Activated naive CD4-positive, alpha-beta T cell (primary cell): ENCODE measurements around the gene RPS19BP1.

Experiments
- DNase-seq, 4 experiments: peaks; one replicate each; lab custom pipeline; 2025; lab: John Stamatoyannopoulos, UW

The RPS19BP1 gene

DNA sequence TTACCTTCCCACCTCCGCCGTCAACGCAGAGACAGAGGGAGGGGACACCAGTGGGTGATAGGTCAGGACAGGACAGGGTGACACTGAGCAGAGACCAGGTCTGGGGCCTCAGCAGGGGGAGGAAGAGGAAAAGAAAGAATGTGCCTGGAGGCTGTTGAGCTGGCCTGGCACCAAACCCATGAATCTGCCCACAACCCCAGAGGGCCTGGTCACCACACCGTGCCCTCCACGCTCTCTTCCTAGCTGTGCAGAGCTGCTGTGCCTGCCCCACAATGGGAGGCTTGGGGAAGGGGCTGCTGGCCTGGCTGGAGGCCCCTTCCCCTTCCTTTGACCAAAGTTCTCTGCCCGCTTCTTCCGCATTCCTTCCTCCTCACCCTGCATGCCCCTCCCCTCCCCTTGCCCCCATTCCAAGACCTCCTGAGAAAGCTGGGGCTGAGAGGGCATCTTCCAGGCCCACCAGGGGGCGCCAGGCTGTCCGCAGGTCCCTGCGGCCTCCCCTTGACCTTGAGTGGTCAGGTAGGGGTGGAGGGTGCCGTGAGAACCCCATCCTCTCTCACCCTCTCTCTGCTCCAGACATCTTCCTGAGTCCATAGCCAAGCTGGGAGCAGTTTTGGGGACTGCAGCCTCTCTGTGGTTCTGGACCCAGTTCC is 27.0 kb upstream of the RPS19BP1 start:
- DNase-seq, result no peak

DNA sequence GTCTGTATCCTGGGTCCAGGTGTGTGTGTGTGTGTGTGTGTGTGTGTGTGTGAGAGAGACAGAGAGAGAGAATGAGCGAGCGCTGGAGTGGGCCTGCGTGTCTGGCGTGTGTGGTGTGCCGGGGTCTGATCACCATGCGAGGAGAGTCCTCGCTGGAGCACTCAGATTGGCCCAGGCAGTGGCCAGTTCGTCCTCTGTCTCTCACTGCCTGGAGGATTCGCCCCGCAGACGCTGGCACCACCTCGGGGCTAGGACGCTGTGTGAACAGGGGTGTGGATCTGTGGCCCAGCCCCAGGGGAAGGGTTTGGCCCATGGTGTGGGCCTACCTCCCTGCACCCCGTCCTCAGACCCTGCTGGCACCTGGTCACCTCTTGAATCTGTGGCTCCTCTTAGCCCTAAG is 26.4 kb upstream of the RPS19BP1 start:
- no peak for DNase-seq

DNA sequence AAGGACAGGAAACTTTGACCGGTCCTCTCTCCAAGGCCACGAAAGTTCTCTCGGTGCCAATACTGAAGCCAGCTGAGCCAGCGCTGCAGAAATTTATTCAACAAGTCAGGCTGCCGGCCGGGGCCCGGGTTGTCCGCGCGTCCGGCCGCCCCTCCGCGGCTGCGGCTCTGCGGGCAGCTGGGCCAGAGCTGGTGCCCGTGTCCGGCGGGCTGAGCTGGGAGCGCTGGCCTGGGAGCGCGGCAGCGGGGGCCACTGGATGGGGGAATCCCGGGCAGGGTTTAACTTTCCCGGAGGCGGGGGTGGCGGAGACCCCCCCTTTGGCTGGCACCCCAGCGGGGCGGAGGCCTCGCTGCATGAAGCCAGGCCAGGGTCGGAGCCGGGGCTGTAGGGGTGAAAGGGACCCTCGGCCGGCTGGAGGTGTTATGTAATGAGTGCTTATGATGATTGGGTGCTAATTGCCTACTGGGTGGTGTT is 25.7 kb upstream of the RPS19BP1 start:
- DNase-seq, result no peak

DNA sequence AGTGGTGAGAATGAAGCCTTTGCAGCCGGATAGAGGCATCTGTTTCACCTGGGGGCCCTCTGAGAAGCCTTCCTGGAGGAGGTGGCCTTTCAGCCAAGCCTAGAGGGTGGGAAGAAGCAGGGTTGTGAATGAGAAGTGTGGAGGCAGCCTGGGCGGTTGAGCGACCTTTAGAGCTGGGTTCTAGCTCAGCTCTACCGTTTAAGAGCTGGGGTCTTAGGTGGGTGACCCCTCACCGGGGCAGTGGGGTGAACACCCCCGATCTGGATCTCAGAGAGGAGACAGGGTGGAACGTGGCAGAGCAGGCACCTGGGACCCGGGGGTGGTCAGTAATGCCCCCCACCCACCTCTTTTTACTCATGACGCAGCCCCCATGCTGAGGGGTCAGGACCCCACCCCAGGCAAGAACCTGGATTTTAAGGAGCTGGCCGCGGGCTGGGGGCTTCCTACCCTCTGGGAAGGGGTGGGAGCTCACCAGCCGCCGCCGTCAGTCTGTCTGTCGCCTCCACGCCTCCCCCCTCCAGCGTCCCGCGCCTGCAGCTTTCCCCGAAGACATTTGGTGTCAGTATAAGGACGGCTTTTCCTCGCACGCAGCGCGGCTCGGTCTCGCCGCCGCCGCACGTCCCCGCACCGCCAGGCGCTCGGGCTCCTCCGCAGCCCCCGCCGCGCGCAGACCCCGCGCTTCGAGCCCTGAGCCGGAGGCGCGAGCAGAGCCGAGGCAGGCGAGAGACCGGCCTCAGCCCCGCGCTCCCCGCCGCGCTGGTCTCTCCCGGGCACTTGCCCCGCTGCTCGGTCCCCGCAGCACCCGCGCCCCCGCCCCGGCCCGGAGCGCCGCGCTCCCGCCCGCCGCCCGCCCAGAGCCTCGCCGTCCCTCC is 24.7 kb upstream of the RPS19BP1 start:
- peak in 3 of 4 experiments; percentile 10 to 54 (median 34) for DNase-seq

DNA sequence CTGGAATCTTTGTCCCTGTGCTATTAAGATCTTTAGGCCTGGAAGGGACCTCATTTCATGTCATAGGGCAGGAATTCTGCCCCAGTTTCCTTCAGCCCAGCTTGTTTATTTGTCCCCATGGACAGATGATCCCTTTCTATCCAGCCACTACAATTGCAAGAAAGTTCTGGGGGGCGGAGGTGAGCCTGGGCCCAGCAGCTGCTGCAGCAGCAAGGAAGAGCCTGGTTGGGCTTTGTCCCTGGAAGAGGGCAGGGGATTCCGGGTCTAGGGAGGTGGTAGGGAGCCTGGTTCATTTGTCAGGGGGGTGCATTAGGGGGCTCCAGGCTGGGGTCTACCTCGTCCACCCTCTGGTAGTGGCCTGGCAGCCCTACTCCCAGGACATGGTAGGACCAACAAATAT is 21.6 kb upstream of the RPS19BP1 start:
- DNase-seq, result no peak

DNA sequence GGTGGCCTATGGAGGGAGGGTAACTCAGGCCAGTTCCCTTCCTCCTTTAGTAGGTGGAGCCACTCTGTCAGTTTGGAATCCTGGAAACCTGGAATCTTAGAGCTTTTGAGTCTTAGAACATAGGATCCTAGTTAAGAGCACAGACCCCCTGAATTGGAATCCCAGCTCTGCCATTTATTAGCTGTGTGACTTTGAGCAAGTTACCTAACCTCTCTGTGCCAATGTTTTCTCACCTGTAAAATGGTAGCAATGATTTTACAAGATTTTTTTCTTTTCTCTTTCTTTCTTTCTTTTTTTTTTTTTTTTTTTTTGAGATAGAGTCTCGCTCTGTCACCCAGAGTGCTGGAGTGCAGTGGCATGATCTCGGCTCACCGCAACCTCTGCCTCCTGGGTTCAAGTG is 20.9 kb upstream of the RPS19BP1 start:
- DNase-seq, result no peak

DNA sequence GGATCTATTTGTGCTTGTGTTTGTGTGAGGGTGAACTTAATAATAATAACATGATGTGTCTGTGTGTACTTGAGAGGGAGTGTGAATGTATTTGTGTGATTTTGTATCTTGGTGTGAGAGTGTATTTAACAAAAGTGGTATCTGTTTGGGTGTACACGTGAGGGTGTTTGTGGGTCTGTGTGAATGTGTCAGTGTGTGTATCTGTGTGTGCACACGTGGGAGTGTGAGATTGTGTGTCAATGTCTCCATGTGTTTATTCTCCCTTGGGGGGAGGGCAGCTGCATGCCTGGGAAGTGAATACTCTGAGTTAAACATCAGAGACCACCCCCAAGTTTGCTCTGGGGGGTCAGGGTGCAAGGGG is 15.0 kb upstream of the RPS19BP1 start:
- DNase-seq, result no peak

DNA sequence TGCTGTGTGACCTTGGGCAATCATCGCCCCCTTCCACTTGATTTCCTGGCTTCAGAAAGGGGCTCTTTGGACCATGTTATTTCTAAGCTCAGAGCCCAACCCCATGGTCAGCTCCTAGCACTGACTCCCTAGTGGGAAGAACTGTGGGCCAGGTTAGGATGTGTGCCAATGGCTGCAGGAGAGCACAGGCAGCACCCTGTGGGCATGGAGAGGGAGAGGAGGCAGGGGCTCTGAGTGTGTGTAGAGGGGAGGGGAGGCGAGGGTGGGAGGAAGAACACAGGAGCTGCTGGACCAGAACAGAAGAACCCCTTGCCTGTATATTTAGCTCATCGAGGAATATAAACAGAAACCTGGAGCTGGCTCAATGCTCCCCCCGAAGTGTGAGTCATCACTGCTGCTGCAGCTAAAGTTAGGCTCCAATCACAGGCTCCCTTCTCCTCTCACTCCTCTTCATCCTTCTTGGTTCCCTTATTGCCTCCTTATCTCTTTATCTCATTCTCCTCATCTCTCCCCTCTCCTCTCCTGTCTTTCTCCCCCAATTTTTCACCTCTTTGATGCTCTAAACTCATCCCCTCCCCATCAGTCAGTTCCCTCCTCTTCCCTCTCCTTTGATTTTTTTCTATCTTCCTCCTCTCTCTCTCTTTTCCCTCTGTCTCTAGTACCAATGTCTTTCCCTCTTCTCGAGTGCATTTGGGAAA is 14.5 kb upstream of the RPS19BP1 start:
- DNase-seq, result no peak

DNA sequence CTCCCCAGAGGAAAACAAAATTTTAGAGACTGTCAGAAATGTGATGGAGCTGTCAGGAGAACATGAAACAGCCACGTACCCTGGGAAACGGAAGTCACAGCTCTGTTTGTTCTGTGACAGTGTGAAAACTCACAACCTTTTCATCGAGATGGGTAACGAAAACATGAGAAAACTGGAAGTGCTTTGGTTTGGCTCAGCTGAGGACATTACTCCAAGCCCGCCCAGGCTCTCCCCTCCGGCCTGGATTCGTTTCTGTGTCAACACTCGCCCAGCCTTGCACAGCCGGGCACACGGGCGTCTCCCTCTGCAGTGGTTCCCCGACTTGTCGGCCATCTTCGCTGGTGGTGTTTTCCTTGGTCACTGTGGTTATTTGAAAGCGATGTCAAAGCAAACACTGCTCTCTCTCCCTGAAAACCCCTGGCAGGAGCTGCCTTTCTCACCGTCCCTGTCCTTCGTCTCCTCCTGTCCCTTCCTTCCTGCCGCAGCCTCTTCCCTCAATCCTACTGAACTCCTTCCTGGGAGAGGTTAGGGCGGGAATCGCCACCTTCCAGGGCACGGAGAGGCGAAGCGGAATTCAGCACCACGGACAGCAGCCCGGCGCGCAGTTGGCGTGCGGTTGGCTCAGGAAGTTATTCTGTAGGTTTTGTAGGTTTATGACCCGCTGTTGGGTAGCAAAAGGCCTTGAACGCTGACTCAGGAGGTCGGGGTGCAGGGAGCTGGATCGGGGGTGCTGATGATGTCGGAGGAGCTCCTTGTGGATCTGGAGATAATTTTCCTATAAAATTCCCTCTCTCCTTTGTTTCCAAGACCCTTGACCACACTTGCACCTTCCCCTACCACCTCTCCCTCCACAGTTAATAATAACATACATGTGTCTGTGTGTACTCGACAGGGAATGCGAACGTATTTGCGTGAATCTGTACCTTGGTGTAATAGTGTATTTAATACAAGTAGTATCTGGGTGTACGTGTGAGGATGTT is 13.1 kb upstream of the RPS19BP1 start:
- peak in 3 of 4 experiments; percentile 50 to 71 (median 55) for DNase-seq

DNA sequence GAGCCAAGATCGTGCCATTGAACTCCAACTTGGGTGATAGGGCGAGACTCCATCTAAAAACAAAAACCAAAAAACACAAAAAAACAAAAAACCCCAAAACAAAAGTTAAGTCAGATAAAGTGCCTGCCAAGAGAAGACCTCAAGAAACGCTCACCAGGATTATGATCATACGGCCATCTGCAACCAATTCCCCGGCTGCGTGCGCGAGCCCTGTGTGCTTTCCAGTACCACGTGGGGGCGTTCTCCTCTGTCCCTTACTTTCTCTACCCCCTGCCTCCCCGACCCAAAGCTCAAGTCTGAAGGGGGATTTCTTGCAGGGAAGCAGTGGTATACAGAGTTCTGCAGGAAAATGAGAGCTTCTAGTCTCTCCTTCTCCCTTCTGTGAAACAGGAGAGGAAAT is 10.5 kb upstream of the RPS19BP1 start:
- DNase-seq, result no peak

DNA sequence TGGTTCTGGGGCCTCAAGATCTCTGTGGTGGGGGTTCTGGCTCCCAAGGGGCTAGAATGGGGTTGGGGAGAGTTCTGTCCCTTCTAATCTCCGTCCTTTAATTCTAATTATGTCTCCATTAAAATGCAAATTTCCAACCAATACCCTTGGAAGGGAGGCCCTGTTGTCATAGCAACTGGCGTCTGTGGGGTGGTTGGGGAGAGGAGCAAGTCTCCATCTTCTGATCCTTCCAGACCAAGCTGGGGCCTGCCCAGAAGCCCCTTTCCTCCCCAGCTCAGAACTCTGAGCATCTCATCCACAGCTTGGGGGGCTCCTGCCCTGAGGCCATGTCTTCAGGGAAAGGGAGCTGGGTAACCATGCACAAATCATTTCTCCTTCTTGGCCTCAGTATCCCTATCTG is 5.4 kb upstream of the RPS19BP1 start:
- DNase-seq, result no peak

DNA sequence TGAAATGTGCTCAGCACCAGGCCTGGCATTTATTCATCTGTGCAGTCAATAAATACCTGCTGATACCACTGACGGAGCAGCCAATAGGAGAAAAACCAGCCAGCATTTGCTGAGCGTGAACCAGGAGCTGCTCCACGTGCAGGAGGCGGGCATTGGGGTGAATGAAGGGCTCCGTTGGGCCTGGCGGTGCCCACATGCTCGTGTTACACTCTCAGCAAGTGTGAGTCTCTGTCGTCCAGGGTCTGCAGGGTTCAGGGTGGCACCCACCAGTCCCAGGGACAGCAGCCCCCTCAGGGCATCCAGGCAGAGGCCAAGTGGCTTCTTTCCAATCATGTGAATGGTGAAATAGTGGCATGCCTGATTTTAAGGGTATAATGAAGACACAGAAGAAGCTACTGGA is 4.2 kb upstream of the RPS19BP1 start:
- DNase-seq, result no peak

DNA sequence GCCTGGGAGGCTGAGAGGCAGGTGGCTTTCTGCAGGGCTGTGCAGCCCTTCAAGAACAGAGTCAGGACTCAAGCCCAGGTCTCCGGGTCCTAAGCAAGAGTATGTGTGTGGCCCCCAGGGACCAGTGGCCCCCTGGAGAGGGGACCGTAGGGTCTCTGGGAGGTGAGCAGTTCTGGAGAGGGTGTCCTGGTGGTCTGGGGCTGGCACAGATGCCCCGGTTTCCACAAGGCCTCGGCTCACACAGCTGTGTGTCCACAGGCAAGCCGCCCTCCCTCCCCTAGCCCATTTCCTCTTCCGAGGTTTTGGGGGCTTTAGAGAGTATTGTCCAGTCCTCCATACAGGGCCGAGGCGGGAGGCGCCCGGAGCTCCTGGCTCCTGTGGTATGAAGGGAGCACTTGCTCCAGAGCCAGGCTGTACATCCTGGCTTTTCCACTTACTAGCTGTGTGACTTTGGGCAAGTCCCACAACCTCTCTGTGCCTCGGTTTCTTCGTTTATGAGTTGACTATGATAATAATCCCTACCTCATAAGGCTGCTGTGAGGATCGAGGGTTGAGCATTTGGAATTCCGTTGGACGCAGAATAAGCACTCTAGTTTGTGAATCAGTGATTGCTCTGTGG is 3.4 kb upstream of the RPS19BP1 start:
- DNase-seq, result no peak

DNA sequence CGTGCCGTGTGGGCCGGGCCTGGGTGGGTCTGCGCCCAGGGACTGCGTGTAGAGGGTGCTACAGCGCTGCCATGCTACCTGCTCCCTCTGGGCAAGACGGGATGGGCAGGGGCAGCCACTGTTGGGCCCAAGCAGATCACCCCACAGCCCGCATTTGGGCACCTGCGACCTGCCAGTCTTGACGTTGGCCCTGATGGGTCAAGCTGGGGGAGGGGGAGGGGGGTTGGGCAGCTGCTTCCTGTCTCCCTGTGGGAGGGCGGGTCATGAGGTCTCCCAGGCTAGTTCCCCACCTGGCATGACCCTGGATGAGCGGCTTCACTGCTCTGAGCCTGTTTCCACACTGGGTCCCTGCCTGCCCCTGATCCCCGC is 2.8 kb upstream of the RPS19BP1 start:
- no peak for DNase-seq

DNA sequence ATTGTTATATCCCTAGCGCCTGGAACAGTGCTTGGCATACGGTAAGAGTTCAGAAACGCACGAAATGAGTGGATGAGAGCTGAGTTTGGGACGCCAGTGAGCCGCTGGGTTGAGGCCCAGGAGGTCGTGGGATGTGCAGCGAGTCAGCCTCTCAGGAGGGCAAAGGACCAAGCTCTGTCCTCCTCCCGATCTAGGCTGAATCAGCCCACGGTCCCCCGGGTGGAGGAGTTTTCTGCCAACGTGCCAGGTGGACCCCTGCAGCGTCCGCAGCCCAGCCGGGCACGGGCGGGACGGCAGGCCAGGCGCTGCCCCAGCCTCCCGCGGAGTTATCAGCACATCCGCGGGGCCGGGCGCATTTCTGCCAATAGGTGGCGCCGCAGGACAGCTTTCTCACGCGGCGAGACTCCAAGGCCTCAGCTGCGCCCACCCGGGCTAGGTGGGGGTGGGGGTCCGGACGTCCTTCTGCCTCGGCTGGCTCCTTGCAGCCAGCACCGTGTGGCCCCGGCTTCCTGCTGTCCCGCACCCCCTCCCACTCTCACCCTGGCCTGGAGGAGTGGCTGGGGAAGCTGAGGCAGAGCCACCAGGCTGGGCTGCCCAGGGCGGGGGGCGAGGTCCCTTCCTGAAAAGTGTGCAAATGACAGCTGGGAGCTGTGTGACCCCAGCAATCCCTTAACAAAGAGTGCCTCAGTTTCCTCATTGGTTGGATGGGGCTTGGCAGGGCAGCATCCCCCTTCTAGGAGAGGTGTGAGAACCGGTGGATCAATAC is 2.2 kb upstream of the RPS19BP1 start:
- DNase-seq, result peak; percentile 69 to 87 (median 76)

DNA sequence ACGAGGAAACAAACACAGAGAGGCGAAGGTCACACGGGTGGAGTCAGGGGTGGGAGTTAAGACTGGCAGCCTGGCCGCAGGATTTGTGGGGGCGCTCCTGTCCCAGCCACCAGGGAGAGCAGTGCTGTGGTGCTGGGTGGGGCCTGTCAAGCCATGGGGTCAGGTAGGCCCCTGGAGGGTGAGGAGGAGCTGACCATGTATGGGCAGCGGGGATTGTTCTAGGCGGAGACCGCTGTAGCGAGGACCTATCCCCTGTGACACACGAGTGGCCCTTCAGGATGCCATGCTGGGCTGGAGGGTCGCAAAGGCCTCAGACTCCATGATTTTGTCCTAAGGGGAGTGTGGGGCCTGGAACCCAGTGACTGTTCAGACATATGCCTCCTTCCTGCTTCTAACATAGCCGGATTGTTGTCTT is 1.6 kb upstream of the RPS19BP1 start:
- DNase-seq, result no peak

DNA sequence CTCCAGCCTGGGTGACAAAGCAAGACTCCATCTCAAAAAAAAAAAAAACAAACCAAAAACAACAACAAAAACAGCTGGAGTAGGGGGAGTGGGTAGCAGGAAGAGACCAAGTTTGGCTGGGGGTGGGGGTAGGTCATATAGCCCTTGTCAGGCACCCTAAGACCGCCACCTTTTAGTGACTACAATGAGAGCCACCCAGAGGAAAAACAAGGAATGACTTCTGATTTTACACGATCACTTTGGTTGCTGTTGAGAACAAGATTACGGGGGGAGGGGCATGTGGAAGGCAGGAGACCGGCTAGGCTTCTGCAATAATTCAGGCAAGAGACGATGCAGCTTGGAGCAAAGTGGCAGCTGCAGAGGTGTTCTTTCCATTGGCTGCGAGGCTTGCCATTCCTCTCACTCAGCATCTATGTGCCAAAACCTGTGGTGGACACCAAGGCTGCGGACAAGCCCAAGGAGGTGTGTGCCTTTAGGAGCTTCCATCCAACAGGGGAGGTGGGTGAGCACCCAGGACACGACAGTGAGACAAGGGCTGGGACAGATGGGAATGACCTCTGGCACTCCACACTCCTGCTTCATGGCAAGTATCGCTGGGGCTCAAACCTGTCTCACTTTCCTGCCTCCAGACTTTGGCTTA is 1.7 kb downstream of the RPS19BP1 start:
- DNase-seq, result no peak

DNA sequence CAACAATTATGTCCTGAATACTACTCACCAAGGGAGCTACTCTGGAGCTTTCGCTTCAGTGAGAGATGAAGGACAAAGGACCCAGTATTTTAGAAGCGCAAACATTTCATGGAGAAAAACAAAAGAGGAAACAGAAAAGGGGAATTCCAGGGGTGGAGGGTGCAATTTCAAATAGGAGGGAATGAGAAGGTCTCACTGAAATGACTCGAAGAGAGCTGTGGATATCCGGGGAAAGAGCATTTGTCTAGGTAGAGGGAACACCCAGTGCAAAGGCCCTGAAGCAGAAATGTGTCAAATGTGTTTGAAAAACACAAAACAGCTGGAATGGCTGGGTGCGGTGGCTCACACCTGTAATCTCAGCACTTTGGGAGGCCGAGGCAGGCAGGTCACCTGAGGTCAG is 2.4 kb downstream of the RPS19BP1 start:
- no peak for DNase-seq

DNA sequence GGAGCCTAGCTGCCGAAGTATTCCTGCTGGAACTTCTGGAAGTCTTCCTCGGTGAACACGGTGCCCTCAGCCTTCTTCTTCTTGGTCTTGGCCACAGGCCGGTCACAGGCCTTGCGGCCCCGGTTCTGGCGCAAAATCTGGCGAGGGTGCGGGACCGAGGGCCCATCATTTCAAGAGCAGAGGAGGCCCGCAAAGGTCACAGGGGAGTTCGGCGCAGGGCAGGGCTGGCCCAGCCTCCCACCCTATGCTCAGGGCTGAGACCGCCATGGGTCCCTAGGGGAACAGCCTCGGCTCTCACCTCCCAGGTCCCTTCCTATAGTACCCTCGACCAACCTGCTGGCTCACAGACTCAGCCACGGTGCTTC is 3.1 kb downstream of the RPS19BP1 start:
- DNase-seq, result no peak
